HG03439 (cell line): ENCODE results near the gene TOX4.
"Not testable (repeated sequence)": the region's sequence is repeated elsewhere in the genome, so short reads cannot be mapped to it uniquely, and the experiment has no call there.

Source experiments
- ATAC-seq: cut with Tn5 transposase; IDR thresholded peaks from one replicate; pipeline ENCODE4 v1.9.1; 2021; ENCODE audit warnings: mild to moderate bottlenecking, moderate library complexity; ENCODE audit not compliant: unreplicated experiment

Gene TOX4

DNA sequence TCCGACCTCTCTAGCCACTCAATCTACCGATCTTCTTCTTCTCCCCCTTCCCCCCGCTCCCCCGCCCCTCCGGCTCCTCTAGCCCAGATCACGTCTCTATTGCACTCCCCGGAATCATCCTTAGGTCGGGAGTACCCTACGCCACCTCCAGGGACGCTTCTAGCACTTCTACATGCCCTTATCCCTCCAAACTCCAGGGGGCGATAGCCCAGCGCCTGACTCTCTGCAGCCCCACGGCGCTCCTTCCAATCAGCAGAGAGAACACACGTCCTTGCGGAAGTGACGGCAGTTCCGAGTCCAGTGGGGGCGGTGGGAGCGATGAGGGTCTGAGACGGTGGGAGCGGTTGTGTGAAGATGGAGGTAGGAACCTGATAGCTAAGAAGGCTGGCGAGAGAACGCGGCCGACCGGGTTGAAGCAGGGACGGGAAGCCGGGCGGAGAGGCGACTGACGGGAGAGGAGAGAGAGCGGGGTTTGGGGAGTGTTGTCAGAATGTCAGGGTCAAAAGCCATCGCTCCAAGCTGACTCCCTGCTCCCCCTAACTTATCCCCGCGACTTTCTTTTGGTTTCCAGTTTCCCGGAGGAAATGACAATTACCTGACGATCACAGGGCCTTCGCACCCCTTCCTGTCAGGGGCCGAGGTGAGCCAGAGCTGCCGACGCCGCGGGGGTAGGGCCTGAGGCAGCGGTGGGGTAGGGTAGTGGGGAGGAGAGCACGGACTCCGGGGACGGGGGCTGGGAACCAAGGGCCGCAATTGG lies at the start of gene TOX4, which contains the start of gene RAB2B:
TSS of gene TOX4 (plus strand) at position 271 of the 757 bp plus-strand sequence. CDS start at position 355, 84 bp downstream.
TSS of gene RAB2B (minus strand) at position 35 of the 757 bp plus-strand sequence. CDS start 87 bp downstream, outside the sequence.
- ATAC-seq, result peak; percentile 99

DNA sequence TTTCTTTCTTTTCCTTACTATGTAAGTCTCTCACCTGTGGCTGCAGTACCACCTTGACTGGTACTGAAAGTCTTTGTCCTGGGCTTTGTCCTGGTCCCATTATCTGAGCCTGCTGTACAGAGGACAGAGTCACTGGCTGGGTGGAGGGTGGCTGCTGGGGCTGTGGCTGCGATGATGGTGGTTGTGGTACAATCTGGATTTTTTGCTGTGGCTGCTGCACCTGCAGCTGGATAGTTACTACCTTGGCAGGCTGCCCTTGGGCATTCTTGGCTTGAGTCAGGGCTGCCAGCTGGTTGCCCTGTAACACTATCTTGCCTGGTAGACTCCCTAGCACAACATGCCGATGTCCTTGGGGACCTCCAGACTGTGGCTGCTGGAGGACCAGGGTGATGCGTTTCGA lies 48.1 kb upstream of the TOX4 start:
- no peak for ATAC-seq

DNA sequence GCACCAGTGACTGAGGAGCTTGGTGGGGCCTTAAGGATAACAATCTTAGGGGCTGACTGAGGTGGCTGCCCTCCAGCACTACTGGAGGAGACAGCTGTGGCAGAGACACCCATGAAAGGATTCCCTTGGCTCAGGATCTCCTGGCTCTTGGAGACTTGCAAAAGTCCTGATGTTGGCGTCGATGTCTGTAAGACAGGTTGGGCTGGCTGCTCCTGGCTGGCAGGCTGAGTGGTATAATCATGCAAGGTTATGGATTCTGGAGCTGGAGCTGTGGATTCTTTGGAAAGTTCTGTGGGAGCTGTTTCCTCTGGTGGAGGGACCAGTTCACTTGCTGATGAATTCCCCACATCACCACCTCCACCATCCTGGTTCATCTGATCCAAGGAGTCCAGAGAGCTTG lies 45.9 kb upstream of the TOX4 start:
- no peak for ATAC-seq

DNA sequence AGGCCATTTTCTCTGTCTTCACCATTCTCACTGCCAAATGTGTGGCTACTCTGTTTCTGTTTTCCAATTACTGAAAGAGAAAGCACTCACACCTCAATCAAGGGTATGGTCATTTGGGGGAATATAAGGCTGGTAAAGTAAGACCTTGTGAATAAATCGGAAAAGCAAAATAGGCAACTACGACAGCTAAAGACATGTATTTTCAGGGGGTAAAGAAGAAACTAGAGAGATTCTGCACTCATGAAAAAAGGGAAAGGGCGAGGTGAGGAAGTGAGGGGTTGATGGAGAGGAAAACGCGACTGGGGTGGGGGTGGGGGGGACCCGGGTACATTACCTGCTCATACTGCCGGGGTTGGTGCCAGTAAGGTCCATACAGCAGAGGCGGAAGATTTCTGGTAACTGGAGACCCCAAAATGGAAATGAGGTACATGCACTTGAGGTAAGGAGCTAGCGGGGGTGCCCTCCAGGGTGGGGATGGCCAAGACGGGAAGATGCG lies 40.4 kb upstream of the TOX4 start:
- no peak for ATAC-seq

DNA sequence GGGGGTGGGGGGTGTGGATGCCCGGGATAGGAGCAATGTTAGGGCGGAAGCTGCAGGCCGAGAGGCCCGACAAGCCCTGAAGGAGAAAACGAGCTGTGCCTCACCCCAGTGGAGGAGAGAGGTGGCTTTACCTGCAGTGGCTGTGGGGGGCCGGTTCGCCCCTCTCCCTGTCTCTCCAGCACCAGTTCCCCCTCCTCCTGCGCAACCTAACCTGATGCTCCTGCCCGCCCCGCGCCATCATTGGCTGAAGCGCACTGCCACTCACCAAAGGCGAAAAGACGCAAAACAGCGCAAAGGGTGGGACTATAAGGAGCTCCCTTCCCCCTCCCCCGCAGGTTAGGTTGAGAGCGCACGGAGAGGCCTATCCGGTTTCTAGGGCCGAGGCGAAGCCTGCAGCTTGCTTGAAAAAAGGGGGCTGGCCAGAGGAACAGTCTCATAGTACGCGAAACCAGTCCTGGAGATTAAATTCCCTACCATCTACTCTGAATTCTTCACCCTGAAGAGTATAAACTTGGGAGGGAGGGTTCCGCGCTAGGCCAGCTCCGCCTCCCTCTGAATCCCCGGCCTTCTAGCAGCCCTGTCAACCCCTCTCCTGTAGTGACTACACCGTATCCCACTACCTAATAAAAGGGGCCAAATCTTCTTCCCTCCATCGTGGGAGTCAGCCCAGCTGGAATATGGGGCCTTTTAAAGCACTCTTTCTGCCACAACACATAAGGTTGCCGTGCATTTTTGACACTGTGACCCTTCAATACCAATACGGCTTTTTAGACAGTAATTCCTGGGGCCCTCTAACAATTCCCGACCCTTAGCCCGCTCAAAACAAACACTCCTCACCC lies 39.7 kb upstream of the TOX4 start:
- ATAC-seq, result peak; percentile 96

DNA sequence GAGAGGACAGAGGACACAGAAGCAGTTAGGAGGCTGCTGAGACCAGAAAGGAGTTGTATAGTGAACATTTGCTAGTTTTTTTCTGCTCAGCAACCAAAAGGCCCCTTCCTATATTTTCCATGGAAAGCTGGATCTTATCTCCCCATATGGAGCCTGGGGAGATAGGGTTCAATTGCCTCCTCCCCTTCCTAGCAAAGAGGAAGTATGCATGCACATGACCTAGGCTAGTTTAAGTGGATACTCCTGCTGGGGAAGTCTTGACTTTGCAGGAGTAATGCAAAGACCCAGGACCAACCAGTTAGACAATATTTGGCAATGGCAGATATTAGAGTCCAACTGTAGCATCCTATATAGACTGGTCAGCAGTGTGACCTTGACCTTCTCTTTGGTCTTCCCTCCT lies 36.1 kb upstream of the TOX4 start:
- no peak for ATAC-seq

DNA sequence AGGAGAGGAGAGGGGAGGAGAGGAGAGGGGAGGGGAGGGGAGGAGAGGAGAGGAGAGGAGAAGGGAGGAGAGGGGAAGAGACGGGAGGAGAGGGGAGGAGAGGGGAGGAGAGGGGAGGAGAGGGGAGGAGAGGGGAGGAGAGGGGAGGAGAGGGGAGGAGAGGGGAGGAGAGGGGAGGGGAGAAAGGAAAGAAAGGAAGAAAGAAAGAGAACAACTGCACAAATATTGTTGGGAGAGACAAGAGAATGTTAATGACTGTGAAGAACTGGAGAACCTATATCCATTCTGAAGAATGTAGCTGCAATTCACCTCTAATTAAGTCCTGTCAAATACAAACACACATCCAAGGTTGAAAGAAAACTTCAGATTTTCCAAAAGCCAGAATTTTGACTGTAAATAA lies 34.3 kb upstream of the TOX4 start:
- not testable (repeated sequence) for ATAC-seq

DNA sequence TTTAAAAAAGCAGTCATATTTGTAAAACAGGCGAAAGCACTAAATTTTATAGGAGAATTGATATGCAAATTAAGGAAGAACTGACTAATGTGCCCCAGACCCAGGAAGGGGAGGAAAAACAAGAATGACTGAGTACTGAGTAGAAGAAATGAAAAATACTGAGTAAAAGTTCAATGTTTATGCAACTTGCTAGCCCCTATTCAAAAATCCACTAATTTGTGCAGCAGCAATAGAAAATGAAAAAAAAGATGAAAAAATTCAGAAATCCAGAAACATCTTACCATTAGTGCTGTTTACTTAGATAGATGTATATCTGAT lies 27.1 kb upstream of the TOX4 start:
- ATAC-seq, result no peak

DNA sequence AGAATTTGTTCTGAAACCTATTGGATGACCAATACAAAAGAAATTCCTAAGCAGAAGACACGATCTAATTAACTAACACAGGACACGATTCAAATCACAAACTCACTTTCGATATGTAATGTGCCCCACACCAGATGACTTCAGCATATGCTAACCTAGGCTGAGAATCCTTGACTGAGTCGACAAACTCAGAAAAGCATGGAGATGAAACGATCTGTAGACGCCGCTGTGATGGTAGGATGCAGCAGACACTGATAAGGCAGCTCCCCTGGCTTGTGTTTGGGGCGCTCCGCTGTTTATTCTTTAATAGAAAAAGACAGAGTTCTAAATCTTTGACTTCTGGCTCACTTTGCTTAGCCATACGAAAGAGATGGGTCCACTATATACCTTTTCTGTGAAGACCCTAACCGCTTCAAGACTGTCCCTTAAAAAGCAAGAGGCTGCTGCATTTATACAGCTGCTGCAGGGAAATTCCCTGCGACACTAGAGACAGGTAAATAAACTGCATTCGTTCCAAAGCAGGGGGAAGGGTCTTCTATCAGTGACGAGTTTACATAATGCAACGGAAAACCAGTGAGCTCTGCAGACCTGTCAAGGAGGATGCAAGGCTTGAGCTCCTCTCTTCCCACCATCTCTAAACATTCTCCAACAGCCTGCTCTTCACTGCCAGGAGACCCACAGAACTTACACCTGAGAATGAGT lies 22.0 kb upstream of the TOX4 start:
- no peak for ATAC-seq

DNA sequence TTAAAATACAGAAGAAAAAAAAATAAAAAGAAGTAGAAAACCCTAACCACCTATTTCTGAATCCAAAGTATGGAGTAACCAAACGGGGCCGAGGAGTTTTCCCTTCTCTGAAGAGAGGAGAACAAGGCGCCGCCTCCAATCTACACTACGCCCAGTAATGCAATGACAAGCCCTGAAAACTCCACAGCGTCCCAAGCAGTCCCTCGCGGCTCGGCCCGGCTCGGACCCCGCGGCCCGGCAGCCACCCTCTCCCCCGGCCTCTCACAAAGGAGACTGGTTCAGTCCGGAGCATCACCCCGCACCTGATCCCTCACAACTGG lies 21.4 kb upstream of the TOX4 start:
- ATAC-seq, result peak; percentile 26

DNA sequence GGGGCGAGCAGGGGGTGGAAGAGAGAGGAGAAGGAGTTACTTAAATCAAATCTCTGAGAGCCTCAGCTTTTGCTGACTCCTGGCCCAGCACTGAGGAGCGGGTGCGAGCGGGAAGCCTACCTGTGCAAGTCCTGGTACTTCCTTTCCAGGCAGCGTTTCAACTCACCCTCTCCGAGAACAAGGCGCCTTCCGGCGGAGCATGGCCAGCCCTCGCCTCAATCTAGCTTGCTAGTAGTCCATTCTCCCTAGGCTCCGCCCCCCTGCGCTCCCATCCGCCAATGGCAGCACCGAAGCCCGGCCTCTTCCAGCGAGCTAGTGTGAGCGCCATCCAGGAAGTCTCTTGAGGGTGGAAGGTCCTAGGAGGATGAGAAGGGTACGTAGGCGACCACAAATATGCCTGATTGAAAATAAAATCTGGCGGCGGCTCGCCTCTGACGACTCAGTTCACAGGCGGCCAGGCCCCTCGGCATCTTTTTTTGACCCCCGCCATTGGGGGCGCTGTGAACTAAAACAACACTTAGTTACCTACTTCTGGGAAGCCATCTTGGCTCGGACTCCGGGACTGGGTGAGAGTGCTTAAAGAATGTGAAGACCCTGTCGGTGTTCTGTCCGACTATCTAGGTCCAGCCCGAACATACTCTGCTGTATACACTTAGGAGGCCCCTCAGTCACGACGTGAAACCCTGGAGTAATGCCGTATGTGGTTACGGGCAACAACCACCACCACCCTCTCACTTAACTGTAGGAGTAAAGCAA lies 20.9 kb upstream of the TOX4 start, which contains the start of gene CHD8:
TSS of gene CHD8 (minus strand) at position 212 of the 756 bp plus-strand sequence. CDS start 24,480 bp downstream, outside the sequence.
- peak; percentile 98 for ATAC-seq

DNA sequence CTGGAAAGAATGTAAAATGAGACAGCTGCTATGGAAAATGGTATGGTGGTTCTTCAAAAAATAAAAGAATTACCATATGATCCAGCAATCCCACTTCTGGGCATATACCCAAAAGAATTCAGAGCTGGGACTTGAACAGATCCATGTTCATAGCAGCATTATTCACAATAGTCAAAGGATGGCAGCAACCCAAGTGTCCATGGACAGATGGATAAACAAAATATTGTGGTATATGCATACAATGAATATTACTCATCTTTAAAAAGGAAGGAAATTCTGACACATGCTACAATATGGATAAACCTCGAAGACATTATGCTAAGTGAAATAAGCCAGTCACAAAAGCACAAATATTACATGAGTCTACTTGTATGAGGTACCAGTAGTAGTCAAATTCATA lies 9.4 kb upstream of the TOX4 start:
- no peak for ATAC-seq

DNA sequence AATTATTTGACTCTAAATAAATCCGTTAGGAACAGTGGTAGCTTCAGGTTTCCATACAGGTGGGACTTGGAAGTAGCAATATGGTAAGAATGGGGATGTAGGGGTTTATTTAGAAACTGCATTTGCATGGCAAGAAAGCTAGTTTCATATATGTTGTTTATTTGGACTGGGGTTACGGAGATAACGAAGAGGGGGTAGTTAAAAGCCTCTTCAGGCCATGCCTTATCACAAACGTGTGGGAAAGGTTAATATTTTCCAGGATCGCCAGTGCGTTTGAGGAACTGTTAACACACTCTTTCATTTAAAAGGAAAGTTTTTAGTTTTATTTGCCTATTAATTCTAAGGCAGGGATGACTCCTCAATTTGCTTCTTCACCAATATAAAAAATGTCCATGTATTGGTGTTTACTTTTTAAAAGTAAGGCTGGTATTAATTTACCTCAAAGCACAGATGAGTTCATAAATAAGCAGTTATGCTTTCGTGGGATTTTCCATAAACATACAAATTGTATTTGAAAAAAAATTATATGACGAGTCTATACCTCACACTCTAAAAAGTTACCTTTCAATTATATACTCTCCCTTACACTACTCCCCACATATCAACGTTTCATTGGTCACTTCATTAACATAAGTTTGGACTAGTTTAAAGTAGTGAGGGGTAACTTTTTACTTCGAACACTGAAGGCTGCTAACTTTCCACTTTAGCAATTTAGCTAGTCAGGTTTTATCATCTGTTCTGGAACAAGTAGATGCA lies 1.1 kb upstream of the TOX4 start:
- ATAC-seq, result no peak

DNA sequence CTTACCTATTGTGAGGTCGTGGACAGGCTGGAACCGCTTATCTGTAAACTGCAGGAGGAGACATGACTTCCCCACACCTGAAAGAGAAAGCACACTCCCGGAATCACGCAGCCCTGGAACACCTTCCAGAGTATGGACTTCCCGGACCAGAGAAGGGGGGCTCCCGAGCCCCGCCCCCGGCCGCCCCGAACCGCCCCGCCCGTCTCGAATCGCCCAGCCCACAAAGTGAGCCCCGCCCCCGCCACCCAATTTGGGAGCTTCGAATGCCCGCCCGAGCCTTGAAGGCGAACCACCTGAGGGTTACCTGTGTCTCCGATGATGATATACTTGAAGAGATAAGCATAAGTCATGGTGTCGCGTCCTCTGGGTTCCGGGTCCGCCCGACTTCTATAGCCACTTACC lies 471 bp upstream of the TOX4 start:
- no peak for ATAC-seq

DNA sequence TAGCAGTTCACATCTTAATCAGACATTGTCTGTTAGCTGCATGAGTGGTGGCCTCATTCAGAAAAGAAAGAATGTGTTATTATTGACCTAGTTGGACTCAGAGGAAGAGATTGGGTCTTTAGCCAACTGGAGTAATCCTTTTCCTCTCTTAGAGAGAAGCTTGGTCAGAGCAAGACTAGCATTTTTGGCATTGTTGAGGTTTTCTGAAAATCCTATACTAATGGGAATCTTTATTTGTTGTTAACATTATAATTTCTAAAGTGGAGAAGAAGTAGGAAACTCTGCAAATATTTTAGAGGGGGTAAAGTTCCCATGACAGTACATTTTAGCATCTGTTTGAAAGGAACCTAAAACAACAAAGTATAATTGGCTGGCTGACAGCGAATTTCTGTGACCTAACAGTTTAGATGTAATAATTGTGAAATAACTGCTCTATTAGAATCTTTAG lies 9.7 kb downstream of the TOX4 start:
- no peak for ATAC-seq

DNA sequence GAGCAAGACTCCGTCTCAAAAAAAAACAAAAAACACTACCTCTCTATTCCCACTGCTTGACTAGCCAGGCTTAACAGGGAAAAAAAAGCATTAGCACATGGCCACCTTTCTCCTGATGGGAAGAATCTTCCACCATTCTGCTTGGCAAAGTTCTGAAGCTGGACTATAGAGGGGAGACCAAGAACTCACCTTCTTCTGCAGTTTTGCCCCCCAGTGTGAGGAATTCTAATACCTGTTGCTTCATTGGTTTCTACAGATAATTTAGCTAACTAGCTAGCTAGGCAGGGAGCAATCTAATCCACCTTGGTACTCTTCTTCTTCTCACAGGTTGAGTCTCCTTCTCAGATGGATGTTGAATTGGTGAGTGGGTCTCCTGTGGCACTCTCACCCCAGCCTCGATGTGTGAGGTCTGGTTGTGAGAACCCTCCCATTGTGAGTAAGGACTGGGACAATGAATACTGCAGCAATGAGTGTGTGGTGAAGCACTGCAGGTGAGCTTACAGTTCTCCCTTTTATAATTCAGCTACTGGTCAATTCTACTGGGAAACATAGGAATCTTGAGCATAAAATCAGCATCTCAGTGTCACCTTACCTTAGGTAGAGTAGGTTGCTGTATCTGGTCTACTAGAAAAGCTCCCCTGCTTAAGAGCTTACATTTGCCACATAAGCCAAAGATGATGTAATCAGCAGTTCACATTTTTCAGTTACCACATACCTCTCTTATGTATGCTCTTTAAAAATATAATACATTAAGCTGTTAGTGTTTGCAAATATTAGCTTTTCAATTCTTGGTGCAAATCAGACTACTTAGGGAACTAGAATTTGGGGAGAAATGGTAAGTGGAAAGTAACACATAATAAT lies 18.1 kb downstream of the TOX4 start:
- ATAC-seq, result no peak

DNA sequence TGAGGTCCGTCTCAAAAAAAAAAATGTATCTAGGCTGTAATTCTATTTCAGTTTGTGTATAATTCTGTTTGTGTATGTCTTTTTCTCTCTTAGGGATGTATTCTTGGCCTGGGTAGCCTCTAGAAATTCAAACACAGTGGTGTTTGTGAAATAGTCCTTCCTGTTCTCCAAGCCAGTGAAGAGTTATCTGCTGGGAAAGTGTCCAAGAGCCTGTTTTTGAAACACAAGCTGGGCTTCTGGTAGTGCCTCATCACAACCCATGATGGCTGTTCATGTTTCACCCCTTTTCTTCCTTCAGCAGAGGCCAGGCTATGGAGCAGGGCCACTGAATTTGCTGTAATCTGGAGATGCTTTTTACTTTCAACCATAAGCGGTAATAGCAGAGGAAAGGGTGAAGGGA lies 19.5 kb downstream of the TOX4 start:
- no peak for ATAC-seq

DNA sequence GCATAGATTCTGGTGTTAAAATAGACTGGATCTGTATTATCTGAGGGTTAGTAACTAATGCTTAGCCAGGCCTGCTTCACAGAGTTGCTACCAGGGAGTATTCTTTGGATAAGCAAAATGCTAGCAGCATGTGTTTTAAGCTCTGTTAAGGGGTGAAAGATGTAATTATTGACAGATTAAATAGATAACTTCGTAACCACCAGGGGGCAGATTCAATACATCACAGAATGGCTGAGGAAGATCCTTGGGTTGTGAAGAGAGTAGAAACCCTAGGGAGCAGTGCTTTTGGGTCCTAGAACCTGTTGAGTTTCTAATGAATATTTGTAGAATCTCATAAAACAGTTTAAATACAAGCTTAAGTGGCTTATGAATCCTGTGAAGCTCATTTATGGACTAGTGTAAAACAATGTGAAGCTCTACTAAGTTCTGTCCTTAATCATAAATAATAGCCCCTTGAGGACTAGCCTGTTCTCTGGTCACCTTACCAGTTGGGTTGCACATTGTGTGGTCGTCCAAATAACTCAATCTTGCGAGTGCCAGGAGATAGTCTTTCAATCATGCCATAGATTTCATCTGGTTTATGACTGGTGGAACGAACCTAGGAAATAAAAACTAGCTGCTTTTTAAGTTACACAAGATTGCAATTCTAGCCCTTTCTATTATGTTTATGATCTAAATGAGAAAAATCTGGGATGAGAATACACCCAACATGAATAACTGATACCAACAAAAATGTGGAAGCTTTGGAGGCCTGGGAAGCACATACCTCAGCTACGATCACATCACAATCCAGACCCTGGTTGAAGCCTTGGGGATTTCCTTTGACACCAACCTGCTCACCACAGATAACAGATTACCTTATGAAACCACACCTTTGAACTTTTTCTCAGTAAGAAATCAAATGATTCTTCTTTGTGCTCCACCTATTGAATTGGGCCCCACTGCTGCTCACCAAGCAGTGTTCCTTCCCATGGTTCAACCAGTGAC lies 21.8 kb downstream of the TOX4 start:
- ATAC-seq, result no peak
